Peyer's patch (tissue), 4 donors: Measurements from ENCODE around the gene RNF220. TPM values are rescaled to one million over a fixed set of nuclear protein-coding genes. Genes with fewer than 3 reads are reported as not detected.

ENCODE experiments used
- DNase-seq, 3 donors: peaks; one replicate each; pipeline ENCODE4 v3.0.0-alpha.2; 2017 to 2019
- H3K27ac ChIP-seq, 4 donors: fragments of 200-600 bp; sonication (generic); one replicate each; pipeline ENCODE4 v1.5.1; 2016 to 2019
- H3K27me3 ChIP-seq, 2 donors: fragments of 200-600 bp; sonication (generic); one replicate each; pipeline ENCODE4 v1.5.1; 2019
- H3K36me3 ChIP-seq, 3 donors: fragments of 200-600 bp; sonication (generic); one replicate each; pipeline ENCODE4 v1.5.1; 2016 to 2019
- H3K4me1 ChIP-seq, 4 donors: fragments of 200-600 bp; sonication (generic); one replicate each; pipeline ENCODE4 v1.5.1; 2016 to 2019
- H3K4me3 ChIP-seq, 4 donors: fragments of 200-600 bp; sonication (generic); 1 replicate in 3 of 4; 2 replicates in 1 of 4; pipeline ENCODE4 v1.5.1; 2016 to 2019; ENCODE audit warnings: mild to moderate bottlenecking in 1 of 4
- H3K9me3 ChIP-seq, 4 donors: fragments of 200-600 bp; sonication (generic); one replicate each; pipeline ENCODE4 v1.5.1; 2016 to 2019; ENCODE audit warnings: mild to moderate bottlenecking in 1 of 4
- POLR2A ChIP-seq, 2 donors: fragments of 450-650 bp; IDR thresholded peaks; one replicate each; pipeline ENCODE4 v1.5.1; 2017; ENCODE audit warnings: antibody characterized with exemption in 2 of 2, mild to moderate bottlenecking in 2 of 2, moderate library complexity in 2 of 2
- total RNA-seq, 4 donors: library from RNA; depleted of rRNA; stranded (reverse); fragments of >200 nt; gene quantifications; one replicate each; pipeline ENCODE4 v1.1.0, GENCODE V29; 2016
- TF ChIP-seq, protein P1 (sequence below), 6 experiments: fragments of 450-650 bp in 4 of 6; fragments of 200-600 bp in 2 of 6; sonication (generic) in 1 of 6; IDR thresholded peaks; one replicate each; pipeline ENCODE4 v1.5.1; 2017 to 2019; ENCODE audit warnings: antibody characterized with exemption in 6 of 6, mild to moderate bottlenecking in 3 of 6, moderate library complexity in 1 of 6

The RNF220 gene
- total RNA-seq, 4 donors from 2014 or later = 107 to 152 (median 114) TPM

DNA sequence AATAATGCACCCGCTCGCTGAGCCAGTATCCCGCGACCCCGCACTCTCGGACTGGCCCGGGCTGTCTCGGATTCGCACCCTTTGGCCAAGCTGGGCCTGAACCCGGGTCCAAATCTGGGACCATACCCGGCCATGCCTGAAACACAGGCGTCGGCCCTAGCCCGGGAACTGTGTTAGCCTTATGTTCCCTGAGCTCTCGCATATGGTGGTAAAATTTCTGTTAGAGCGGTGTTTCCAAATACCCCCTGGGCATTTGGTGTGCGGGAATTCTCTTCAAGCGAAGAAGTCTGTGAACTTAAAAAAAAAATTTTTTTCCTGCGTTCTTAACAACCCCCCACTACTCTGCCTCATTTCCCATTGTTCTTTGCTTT lies 3.1 kb downstream of the RNF220 start:
- Histone ChIP-seq H3K4me3 (no peak overlapping the region), H3K27ac (no peak overlapping the region), H3K4me1 (peaks cover 0 to 36% (median 16%) of the 10 kb centered on the region in 4 donors), H3K27me3 (peaks cover 0 to 39% of the 10 kb centered on the region in 2 donors), H3K9me3 (no peaks in the 10 kb centered on the region), H3K36me3 (no peaks in the 10 kb centered on the region)
- peak in 1 of 3 donors; percentile 41 for DNase-seq
- TF ChIP-seq, protein P1, sequence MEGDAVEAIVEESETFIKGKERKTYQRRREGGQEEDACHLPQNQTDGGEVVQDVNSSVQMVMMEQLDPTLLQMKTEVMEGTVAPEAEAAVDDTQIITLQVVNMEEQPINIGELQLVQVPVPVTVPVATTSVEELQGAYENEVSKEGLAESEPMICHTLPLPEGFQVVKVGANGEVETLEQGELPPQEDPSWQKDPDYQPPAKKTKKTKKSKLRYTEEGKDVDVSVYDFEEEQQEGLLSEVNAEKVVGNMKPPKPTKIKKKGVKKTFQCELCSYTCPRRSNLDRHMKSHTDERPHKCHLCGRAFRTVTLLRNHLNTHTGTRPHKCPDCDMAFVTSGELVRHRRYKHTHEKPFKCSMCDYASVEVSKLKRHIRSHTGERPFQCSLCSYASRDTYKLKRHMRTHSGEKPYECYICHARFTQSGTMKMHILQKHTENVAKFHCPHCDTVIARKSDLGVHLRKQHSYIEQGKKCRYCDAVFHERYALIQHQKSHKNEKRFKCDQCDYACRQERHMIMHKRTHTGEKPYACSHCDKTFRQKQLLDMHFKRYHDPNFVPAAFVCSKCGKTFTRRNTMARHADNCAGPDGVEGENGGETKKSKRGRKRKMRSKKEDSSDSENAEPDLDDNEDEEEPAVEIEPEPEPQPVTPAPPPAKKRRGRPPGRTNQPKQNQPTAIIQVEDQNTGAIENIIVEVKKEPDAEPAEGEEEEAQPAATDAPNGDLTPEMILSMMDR (IDR thresholded peaks at IDR 0.05) = no peak
- TF ChIP-seq POLR2A (IDR thresholded peaks at IDR 0.05) = no peak

DNA sequence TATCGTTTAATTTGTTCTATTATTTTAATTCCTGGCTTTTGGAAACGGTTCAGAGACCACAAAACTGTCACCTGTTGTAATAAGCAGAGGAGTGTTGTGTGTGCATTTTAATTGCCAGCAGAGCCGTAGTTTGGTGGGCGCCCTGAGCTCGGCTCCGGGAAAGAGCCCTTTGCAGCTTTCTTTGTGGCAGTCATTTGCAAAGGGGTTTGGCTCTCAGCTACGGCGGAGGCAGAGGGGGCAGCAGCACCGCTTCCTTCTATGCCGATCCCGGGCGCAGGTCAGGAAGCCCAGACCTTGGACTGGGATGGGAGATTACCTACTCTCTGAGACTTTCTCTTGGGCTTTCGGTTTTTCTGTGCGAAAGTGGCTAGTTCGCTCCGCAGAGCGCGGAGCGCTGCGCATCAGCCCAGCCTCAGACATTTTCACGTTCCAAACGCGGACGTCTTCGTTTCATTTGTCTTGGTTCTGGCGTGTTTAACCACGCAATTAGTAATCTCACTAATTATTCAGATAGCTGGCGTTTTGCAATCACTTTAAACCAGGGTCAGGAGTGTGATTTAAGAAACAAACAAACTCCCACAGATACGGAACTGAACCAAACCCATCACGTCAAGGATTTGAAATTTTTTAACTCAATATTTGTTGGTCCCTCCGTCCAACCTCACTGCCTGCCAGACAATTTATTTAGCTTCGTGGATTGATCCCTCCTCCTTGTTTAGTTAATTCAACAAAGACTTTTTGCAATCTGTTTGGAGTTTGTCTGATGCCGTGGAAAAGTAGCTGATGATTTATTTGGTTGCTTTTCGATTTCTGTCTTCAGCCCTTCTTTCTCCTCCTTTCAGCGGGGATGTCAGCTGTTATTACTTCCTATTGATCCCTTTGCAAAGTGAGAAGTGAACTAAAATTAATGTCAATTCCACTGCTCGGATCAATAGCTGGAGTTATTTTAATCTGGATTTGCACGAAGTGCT lies 3.9 kb downstream of the RNF220 start:
- Histone ChIP-seq H3K27ac (no peak overlapping the region), H3K36me3 (no peaks in the 10 kb centered on the region), H3K4me3 (no peak overlapping the region), H3K4me1 (peaks cover 0 to 36% (median 16%) of the 10 kb centered on the region in 4 donors), H3K27me3 (peaks cover 0 to 36% of the 10 kb centered on the region in 2 donors), H3K9me3 (no peaks in the 10 kb centered on the region)
- DNase-seq = peak in 1 of 3 donors; percentile 49
- TF ChIP-seq, protein P1 (IDR thresholded peaks at IDR 0.05) = no peak
- TF ChIP-seq POLR2A (IDR thresholded peaks at IDR 0.05) = no peak

DNA sequence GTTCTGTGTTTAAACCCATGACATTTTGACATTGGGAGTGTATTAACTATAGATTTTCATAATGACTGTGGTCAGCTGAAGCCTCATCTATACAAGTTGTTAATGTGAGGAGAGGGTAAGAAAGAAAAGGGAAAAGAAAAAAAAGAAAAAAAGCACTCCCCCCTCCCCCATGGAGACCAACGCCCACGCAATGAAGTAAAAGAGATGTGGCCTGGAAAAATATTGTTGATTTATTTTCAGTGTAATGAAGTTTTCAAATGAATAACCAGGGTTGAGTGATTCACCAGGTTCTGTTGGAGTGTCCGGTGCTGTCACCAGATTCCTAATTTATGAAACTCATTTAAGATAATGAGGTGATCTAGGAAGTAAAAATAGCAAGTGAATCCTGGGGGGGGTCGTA lies 4.7 kb downstream of the RNF220 start:
- Histone ChIP-seq H3K4me3 (no peak overlapping the region), H3K9me3 (no peaks in the 10 kb centered on the region), H3K27ac (no peak overlapping the region), H3K27me3 (peaks cover 0 to 36% of the 10 kb centered on the region in 2 donors), H3K36me3 (no peaks in the 10 kb centered on the region), H3K4me1 (peaks cover 0 to 35% (median 16%) of the 10 kb centered on the region in 4 donors)
- no peak for DNase-seq
- no peak for TF ChIP-seq POLR2A (IDR thresholded peaks at IDR 0.05)
- TF ChIP-seq, protein P1 (IDR thresholded peaks at IDR 0.05) = no peak

DNA sequence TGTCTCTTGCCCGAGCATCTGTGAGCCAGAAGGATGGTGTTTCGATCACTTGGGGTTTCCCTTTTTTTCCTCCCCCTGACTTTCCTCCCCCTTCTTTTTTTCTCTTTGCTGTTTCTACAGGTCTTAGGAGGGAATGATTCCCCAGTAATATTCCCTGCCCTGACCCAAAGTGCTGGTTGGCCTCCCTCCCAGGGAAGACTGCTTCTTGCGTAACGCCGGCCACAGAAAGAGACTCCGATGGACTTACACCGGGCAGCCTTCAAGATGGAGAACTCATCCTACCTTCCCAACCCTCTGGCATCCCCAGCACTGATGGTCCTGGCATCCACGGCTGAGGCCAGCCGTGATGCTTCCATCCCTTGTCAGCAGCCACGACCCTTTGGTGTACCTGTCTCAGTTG lies 6.8 kb downstream of the RNF220 start:
- no peak for DNase-seq
- H3K27me3 ChIP-seq = peaks cover 0 to 24% of the 10 kb centered on the region in 2 donors
- H3K9me3 ChIP-seq = no peaks in the 10 kb centered on the region
- no peaks in the 10 kb centered on the region for H3K36me3 ChIP-seq
- H3K4me1 ChIP-seq = peaks cover 0 to 14% (median 8%) of the 10 kb centered on the region in 4 donors
- H3K4me3 ChIP-seq = no peak overlapping the region
- no peak overlapping the region for H3K27ac ChIP-seq
- TF ChIP-seq, protein P1 (IDR thresholded peaks at IDR 0.05) = no peak
- no peak for TF ChIP-seq POLR2A (IDR thresholded peaks at IDR 0.05)

DNA sequence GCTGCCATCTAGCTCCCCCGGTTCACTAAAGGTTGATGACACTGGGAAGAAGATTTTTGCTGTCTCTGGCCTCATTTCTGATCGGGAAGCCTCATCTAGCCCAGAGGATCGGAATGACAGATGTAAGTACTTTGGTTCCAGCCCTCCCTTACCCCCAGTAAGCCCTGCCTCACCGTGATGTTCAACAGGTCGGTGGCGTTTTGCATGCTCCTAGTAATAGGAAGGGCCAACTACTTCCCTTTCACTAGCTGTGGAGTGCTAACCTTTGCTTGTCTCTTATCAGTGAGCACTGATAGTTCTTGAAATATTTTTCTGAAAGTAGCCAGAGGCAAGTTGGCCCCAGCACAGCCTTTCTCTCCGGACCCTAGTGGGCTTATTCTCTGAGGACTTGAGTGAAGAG lies 7.5 kb downstream of the RNF220 start:
- Histone ChIP-seq H3K27ac (no peak overlapping the region), H3K9me3 (no peaks in the 10 kb centered on the region), H3K4me1 (peaks cover 0 to 13% (median 4%) of the 10 kb centered on the region in 4 donors), H3K27me3 (peaks cover 0 to 24% of the 10 kb centered on the region in 2 donors), H3K4me3 (no peak overlapping the region), H3K36me3 (no peaks in the 10 kb centered on the region)
- no peak for DNase-seq
- TF ChIP-seq POLR2A (IDR thresholded peaks at IDR 0.05) = no peak
- TF ChIP-seq, protein P1 (IDR thresholded peaks at IDR 0.05) = no peak
